Fibroblast of lung (primary cell): ENCODE results near the gene TIPIN. TPM values are rescaled to one million over a fixed set of nuclear protein-coding genes. Genes with fewer than 3 reads are reported as not detected.

Source experiments
- DNase-seq, 2 donors: peaks; one replicate each; pipeline versions ENCODE4 v3.0.0 to v3.0.0-alpha.2; 2010; ENCODE audit warnings: low read depth in 2 of 2
- H2AFZ ChIP-seq: 2 replicates; pipeline ENCODE4 v1.5.1; 2012; ENCODE audit warnings: low read length, control low read depth, inconsistent platforms
- H3K27ac ChIP-seq: 2 replicates; pipeline ENCODE4 v1.5.1; 2011; ENCODE audit warnings: low read length, control low read depth; ENCODE audit not compliant: insufficient read depth
- H3K27me3 ChIP-seq: 2 replicates; pipeline ENCODE4 v1.5.1; 2011; ENCODE audit warnings: mild to moderate bottlenecking, low read length; ENCODE audit not compliant: control insufficient read depth, insufficient read depth
- H3K36me3 ChIP-seq: 2 replicates; pipeline ENCODE4 v1.5.1; 2011; ENCODE audit warnings: low read length; ENCODE audit not compliant: control insufficient read depth, insufficient read depth
- H3K4me1 ChIP-seq: 2 replicates; pipeline ENCODE4 v1.5.1; 2011; ENCODE audit warnings: low read length; ENCODE audit not compliant: control insufficient read depth, insufficient read depth; ENCODE audit errors: extremely low read depth
- H3K4me2 ChIP-seq: 2 replicates; pipeline ENCODE4 v1.5.1; 2011; ENCODE audit warnings: low read length, control low read depth; ENCODE audit not compliant: insufficient read depth; ENCODE audit errors: extremely low read depth
- H3K4me3 ChIP-seq, 4 experiments: fragments of 200-600 bp in 1 of 4; sonication (generic) in 1 of 4; replicated peaks in 1 of 4; 2 replicates each; pipeline ENCODE4 v1.5.1; 2011 to 2016; ENCODE audit warnings: low read length in 4 of 4, low read depth in 3 of 4, mild to moderate bottlenecking in 3 of 4, control low read depth in 2 of 4, inconsistent platforms in 1 of 4, mixed read lengths in 1 of 4; ENCODE audit not compliant: insufficient read depth in 1 of 4; ENCODE audit errors: control extremely low read depth in 1 of 4
- H3K79me2 ChIP-seq: 2 replicates; pipeline ENCODE4 v1.5.1; 2012; ENCODE audit warnings: mild to moderate bottlenecking, low read length, inconsistent platforms; ENCODE audit not compliant: control insufficient read depth, insufficient read depth
- H3K9ac ChIP-seq: 2 replicates; pipeline ENCODE4 v1.5.1; 2011; ENCODE audit warnings: mild to moderate bottlenecking, low read length, control low read depth; ENCODE audit not compliant: insufficient read depth
- H3K9me3 ChIP-seq: 2 replicates; pipeline ENCODE4 v1.5.1; 2012; ENCODE audit warnings: low read depth, low read length; ENCODE audit not compliant: control insufficient read depth, insufficient read depth
- H4K20me1 ChIP-seq: 2 replicates; pipeline ENCODE4 v1.5.1; 2011; ENCODE audit warnings: low read length; ENCODE audit not compliant: control insufficient read depth, insufficient read depth; ENCODE audit errors: extremely low read depth
- CTCF ChIP-seq, 2 donors: IDR thresholded peaks in 1 of 2; conservative IDR thresholded peaks in 1 of 2; 1 replicate in 1 of 2; 2 replicates in 1 of 2; pipeline ENCODE4 v1.5.1; 2011 to 2012; ENCODE audit warnings: low read length in 2 of 2, control low read depth in 1 of 2, inconsistent platforms in 1 of 2, low read depth in 1 of 2, mild to moderate bottlenecking in 1 of 2
- EZH2 ChIP-seq: IDR thresholded peaks from 2 replicates; pipeline ENCODE4 v1.5.1; 2012; ENCODE audit warnings: low read length, control low read depth, mild to moderate bottlenecking; ENCODE audit errors: missing control alignments
- polyA plus RNA-seq, 2 donors: library from polyadenylated mRNA; depleted of rRNA in 1 of 2; stranded (reverse) in 1 of 2; unstranded in 1 of 2; fragments of >200 nt; gene quantifications; 2 replicates each; pipeline ENCODE4 v1.2.1, GENCODE V29; 2011 to 2012; ENCODE audit warnings: missing spikeins in 1 of 2
- total RNA-seq: library from RNA; depleted of rRNA; stranded (reverse); fragments of >200 nt; gene quantifications from 2 replicates; pipeline ENCODE4 v1.2.1, GENCODE V29; 2014

Gene TIPIN
- total and polyA plus RNA-seq, 2 donors (not counting 1 experiment from before 2014, with no cell fraction given) = 12.6 to 14.5 TPM

- Histone ChIP-seq H3K9me3 (no peaks in the 10 kb centered on the region), H3K4me3 (peak overlapping the region; percentile 61 to 74 (median 68)), H3K27me3 (no peaks in the 10 kb centered on the region), H4K20me1 (no peaks in the 10 kb centered on the region), H3K79me2 (peaks cover 1% of the 10 kb centered on the region), H3K4me2 (peak overlapping the region; percentile 77), H3K4me1 (peaks cover 7% of the 10 kb centered on the region), H2AFZ (peak overlapping the region; percentile 80), H3K36me3 (no peaks in the 10 kb centered on the region), H3K27ac (peak overlapping the region; percentile 58), H3K9ac (peak overlapping the region; percentile 61)
- TF ChIP-seq CTCF (conservative IDR thresholded peaks at IDR 0.05 in 1 of 2, IDR thresholded peaks at IDR 0.05 in 1 of 2; ENCODE audit: low read depth in 1 of 2, low read length in 2 of 2) (no peak), EZH2 (no peak)
- DNase-seq = no peak
Observed at GRCh38 chr15:66292571-66293418, 63.7 kb downstream of the TIPIN start.

DNA sequence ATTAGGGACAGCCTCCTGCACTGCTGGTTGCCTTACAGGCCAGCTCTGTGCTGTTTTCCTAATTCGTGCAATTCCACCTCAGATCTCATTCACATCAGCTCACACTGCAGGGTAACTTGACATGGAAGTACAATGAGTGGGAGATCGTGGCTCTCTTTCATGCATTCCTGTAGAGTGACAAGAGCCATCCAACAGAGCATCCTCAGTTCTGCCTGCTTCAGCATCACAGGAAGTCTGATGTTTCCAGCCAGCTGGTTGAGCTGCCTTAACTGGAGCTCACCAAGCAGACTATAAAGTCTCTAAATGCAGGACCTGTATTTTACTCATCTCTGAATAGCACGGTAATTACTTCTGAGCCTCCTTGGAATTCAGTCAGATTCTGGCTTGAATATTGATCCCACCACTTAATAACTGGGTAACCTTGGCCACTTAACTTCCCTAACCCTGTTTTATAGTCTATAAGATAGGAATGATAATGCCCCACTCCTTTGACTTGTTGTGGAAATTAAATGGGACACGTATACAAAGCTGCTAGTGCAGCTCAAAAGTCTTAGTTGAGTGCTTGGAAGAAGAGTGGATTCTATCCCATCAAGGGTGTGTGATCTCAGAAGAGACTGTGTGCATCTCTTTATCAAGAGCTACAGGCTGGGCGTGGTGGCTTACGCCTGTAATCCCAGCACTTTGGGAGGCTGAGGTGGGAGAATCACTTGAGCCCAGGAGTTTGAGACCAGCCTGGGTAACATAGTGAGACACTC is 64.5 kb downstream of the TIPIN start:
- no peak overlapping the region for H3K9ac ChIP-seq
- no peaks in the 10 kb centered on the region for H4K20me1 ChIP-seq
- no peak overlapping the region for H2AFZ ChIP-seq
- H3K9me3 ChIP-seq = no peaks in the 10 kb centered on the region
- peaks cover 7% of the 10 kb centered on the region for H3K4me1 ChIP-seq
- no peaks in the 10 kb centered on the region for H3K27me3 ChIP-seq
- H3K4me3 ChIP-seq = no peak overlapping the region
- H3K79me2 ChIP-seq = peaks cover 1% of the 10 kb centered on the region
- H3K4me2 ChIP-seq = no peak overlapping the region
- no peak overlapping the region for H3K27ac ChIP-seq
- no peaks in the 10 kb centered on the region for H3K36me3 ChIP-seq
- DNase-seq = no peak
- TF ChIP-seq EZH2 = no peak

- DNase-seq = no peak
- no peak overlapping the region for H2AFZ ChIP-seq
- H3K27ac ChIP-seq = no peak overlapping the region
- TF ChIP-seq EZH2 = no peak
- TF ChIP-seq CTCF (conservative IDR thresholded peaks at IDR 0.05 in 1 of 2, IDR thresholded peaks at IDR 0.05 in 1 of 2; ENCODE audit: low read depth in 1 of 2, low read length in 2 of 2) = no peak
- H3K79me2 ChIP-seq = peaks cover 1% of the 10 kb centered on the region
- peaks cover 7% of the 10 kb centered on the region for H3K4me1 ChIP-seq
- no peaks in the 10 kb centered on the region for H3K27me3 ChIP-seq
- H3K9me3 ChIP-seq = no peaks in the 10 kb centered on the region
- H3K4me2 ChIP-seq = no peak overlapping the region
- H3K4me3 ChIP-seq = no peak overlapping the region
- H4K20me1 ChIP-seq = no peaks in the 10 kb centered on the region
- no peak overlapping the region for H3K9ac ChIP-seq
- H3K36me3 ChIP-seq = no peaks in the 10 kb centered on the region
Observed at GRCh38 chr15:66290518-66290917, 66.0 kb downstream of the TIPIN start.
